KG1 (cell line): Measurements from ENCODE around the gene MRRF.

Experiments
- DNase-seq: peaks from one replicate; lab custom pipeline; 2025; lab: John Stamatoyannopoulos, UW

Gene MRRF

GRCh38 chr9:122332644-122333043, 68.0 kb downstream of the MRRF start:
- no peak for DNase-seq

GRCh38 chr9:122333169-122333808, 68.6 kb downstream of the MRRF start:
- no peak for DNase-seq

- DNase-seq: no peak
These were observed 70.2 kb downstream of the MRRF start for GRCh38 chr9:122334916-122335315.

GRCh38 chr9:122336189-122336588, 71.5 kb downstream of the MRRF start:
- DNase-seq: no peak

- DNase-seq: no peak
These were observed 72.3 kb downstream of the MRRF start for GRCh38 chr9:122336866-122337555.

GRCh38 chr9:122337556-122337929, 72.9 kb downstream of the MRRF start:
- no peak for DNase-seq

GRCh38 chr9:122338536-122338935, 73.9 kb downstream of the MRRF start:
- no peak for DNase-seq

- DNase-seq: no peak
These were observed 74.3 kb downstream of the MRRF start for GRCh38 chr9:122338994-122339393.

GRCh38 chr9:122339579-122339978, 74.9 kb downstream of the MRRF start:
- DNase-seq: no peak

- DNase-seq: no peak
These were observed 75.5 kb downstream of the MRRF start for GRCh38 chr9:122340161-122340560.

- DNase-seq: no peak
These were observed 77.8 kb downstream of the MRRF start for GRCh38 chr9:122342323-122343050.

GRCh38 chr9:122346478-122347347, 82.0 kb downstream of the MRRF start:
- no peak for DNase-seq

- no peak for DNase-seq
These were observed 82.9 kb downstream of the MRRF start for GRCh38 chr9:122347348-122348287.

GRCh38 chr9:122348288-122348777, 83.7 kb downstream of the MRRF start:
- DNase-seq: peak; percentile 36

GRCh38 chr9:122348791-122349190, 84.1 kb downstream of the MRRF start:
- no peak for DNase-seq

- no peak for DNase-seq
These were observed 84.5 kb downstream of the MRRF start for GRCh38 chr9:122349201-122349600.

GRCh38 chr9:122350577-122351355, 86.1 kb downstream of the MRRF start:
- peak; percentile 81 for DNase-seq

GRCh38 chr9:122354536-122355199, 90.0 kb downstream of the MRRF start:
- DNase-seq: no peak

- no peak for DNase-seq
These were observed 90.7 kb downstream of the MRRF start for GRCh38 chr9:122355336-122355875.
